ENCODE results near the gene HERC6. TPM values are rescaled to one million over a fixed set of nuclear protein-coding genes. Genes with fewer than 3 reads are reported as not detected.
"Not testable (repeated sequence)": the region's sequence is repeated elsewhere in the genome, so short reads cannot be mapped to it uniquely, and the experiment has no call there.

HERC6 gene
- total RNA-seq, 2 donors from 2014 or later, result 2.3 to 8.8 TPM

- DNase-seq, result no peak
- no peaks in the 10 kb centered on the region for H3K4me1 ChIP-seq
- ATAC-seq, result no peak
- H3K36me3 ChIP-seq (replicated peaks in 1 of 2; ENCODE audit: insufficient read depth in 1 of 2, low read depth in 2 of 2), result no peaks in the 10 kb centered on the region
- TF ChIP-seq POLR2A (IDR thresholded peaks at IDR 0.05), result no peak
- no peak for TF ChIP-seq CTCF (IDR thresholded peaks at IDR 0.05)
- no peak overlapping the region for H3K4me3 ChIP-seq
- intact Hi-C loops (cut with DNase I), result no loop called here
- H3K27me3 ChIP-seq, result no peaks in the 10 kb centered on the region
- H3K27ac ChIP-seq, result no peak overlapping the region
- 92 to 96% methylated on average over 10 of the region's 10 CpGs for WGBS, 2 donors
- H3K9me3 ChIP-seq, result no peaks in the 10 kb centered on the region
Observed at GRCh38 chr4:88359558-88359957, 19.1 kb upstream of the HERC6 start.

DNA sequence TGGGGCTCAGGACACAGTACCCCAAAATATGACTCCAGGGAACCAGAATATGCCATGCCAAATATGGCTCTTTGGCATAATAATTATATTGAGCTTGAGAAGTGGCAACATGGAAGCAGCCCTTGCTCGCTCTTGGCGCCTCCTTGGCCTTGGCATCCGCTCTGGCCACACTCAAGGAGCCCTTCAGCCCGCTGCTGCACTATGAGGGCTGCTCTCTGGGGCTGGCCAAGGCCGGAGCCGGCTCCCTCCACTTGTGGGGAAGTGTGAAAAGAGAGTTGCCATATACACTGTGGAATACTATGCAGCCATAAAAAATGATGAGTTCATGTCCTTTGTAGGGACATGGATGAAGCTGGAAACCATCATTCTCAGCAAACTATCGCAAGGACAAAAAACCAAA is 18.4 kb upstream of the HERC6 start:
- no peaks in the 10 kb centered on the region for H3K27me3 ChIP-seq
- DNase-seq (no peak), ATAC-seq (no peak)
- 74 to 87% methylated on average over 7 of the region's 7 CpGs for WGBS, 2 donors
- H3K9me3 ChIP-seq, result no peaks in the 10 kb centered on the region
- no peak for TF ChIP-seq CTCF (IDR thresholded peaks at IDR 0.05)
- TF ChIP-seq POLR2A (IDR thresholded peaks at IDR 0.05), result no peak
- no peaks in the 10 kb centered on the region for H3K4me1 ChIP-seq
- H3K36me3 ChIP-seq (replicated peaks in 1 of 2; ENCODE audit: insufficient read depth in 1 of 2, low read depth in 2 of 2), result no peaks in the 10 kb centered on the region
- H3K27ac ChIP-seq, result no peak overlapping the region
- H3K4me3 ChIP-seq, result no peak overlapping the region
- intact Hi-C loops (cut with DNase I), result no loop called here

DNA sequence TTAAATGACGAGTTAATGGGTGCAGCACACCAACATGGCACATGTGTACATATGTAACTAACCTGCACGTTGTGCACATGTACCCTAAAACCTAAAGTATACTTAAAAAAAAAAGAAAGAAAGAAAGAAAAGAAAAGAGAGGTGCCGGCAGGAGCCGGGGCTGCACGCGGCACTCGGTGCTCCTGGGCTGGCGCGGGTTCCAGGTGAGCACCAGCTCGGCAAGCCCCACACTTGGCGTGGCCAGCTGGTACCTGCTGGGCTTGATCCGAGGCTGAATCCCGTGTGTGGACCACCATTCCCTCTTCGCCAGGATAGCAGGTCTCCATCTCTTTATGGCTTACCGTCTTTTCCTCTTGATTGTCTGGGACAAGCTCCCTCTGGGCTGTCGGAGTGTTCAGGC is 17.9 kb upstream of the HERC6 start:
- no peak for ATAC-seq
- intact Hi-C loops (cut with DNase I), result no loop called here
- Histone ChIP-seq H3K27ac (no peak overlapping the region), H3K36me3 (replicated peaks in 1 of 2; ENCODE audit: insufficient read depth in 1 of 2, low read depth in 2 of 2) (no peaks in the 10 kb centered on the region), H3K4me3 (no peak overlapping the region), H3K9me3 (no peaks in the 10 kb centered on the region), H3K4me1 (no peaks in the 10 kb centered on the region), H3K27me3 (no peaks in the 10 kb centered on the region)
- DNase-seq, result no peak
- TF ChIP-seq CTCF (IDR thresholded peaks at IDR 0.05) (no peak), POLR2A (IDR thresholded peaks at IDR 0.05) (no peak)
- 83 to 90% methylated on average over 16 of the region's 16 CpGs for WGBS, 2 donors

GRCh38 chr4:88361217-88361773 is 17.4 kb upstream of the HERC6 start:
- not testable (repeated sequence) for ATAC-seq
- WGBS, 2 donors, result 88 to 89% methylated on average over 18 of the region's 18 CpGs

GRCh38 chr4:88366460-88366859 is 12.2 kb upstream of the HERC6 start:
- no peak for TF ChIP-seq POLR2A (IDR thresholded peaks at IDR 0.05)
- no peak for TF ChIP-seq CTCF (IDR thresholded peaks at IDR 0.05)
- Histone ChIP-seq H3K4me1 (no peaks in the 10 kb centered on the region), H3K4me3 (no peak overlapping the region), H3K27me3 (no peaks in the 10 kb centered on the region), H3K27ac (no peak overlapping the region), H3K9me3 (no peaks in the 10 kb centered on the region), H3K36me3 (replicated peaks in 1 of 2; ENCODE audit: insufficient read depth in 1 of 2, low read depth in 2 of 2) (no peaks in the 10 kb centered on the region)
- no peak for DNase-seq
- intact Hi-C loops (cut with DNase I), result no loop called here
- WGBS, 2 donors, result 78 to 88% methylated on average over 2 of the region's 2 CpGs
- ATAC-seq, result no peak

More at GRCh38 chr4:88361217-88361773, 17.4 kb upstream of the HERC6 start:
- H3K36me3 ChIP-seq (replicated peaks in 1 of 2; ENCODE audit: insufficient read depth in 1 of 2, low read depth in 2 of 2); H3K4me3 ChIP-seq; H3K4me1 ChIP-seq; H3K27ac ChIP-seq; H3K9me3 ChIP-seq; H3K27me3 ChIP-seq; intact Hi-C loops (cut with DNase I); DNase-seq: not testable (repeated sequence)

Measured in body of pancreas (tissue), 4 donors.